Left cardiac atrium (tissue), 4 donors: Measurements from ENCODE around the gene MS4A6E. TPM values are rescaled to one million over a fixed set of nuclear protein-coding genes. Genes with fewer than 3 reads are reported as not detected.
A peak's percentile ranks its signal among the peaks of the same experiment; 100 is the strongest.
"Not testable (repeated sequence)": the region's sequence is repeated elsewhere in the genome, so short reads cannot be mapped to it uniquely, and the experiment has no call there.

Source experiments
- ATAC-seq, 2 donors: fragments of 200-7000 bp; cut with Tn5 transposase; one replicate each; pipeline ENCODE4 v1.9.1; 2020; ENCODE audit warnings: mild to moderate bottlenecking in 2 of 2, moderate library complexity in 2 of 2
- DNase-seq: peaks from one replicate; pipeline ENCODE4 v3.0.0-alpha.2; 2020
- intact Hi-C, 2 donors: fragments of 100-400 bp; cut with DNase I; formaldehyde crosslinking; loops; one replicate each; pipeline versions ENCODE4 v1.14.1 to v1.15.1; 2022 to 2023
- total RNA-seq, 2 donors: library from RNA; stranded (reverse); fragmentation: NEBNext Ultra II Directional; extraction: Animal tissue kit (Norgen Biotek cat#: 25700); gene quantifications; one replicate each; pipeline ENCODE4 v1.2.1, GENCODE V29; 2021
- donor health status: DM: no; HTN: yes; CAD: no.
- donor health status: DM: no; HTN: yes; CAD: no; lungs with severe emphysema.
- donor health status: DM: yes; HTN: yes; CAD: no.
- donor health status: Dilated cardiomyopathy.

MS4A6E gene
- total RNA-seq, 2 donors from 2014 or later, result 0.47 TPM; not detected in 1

DNA sequence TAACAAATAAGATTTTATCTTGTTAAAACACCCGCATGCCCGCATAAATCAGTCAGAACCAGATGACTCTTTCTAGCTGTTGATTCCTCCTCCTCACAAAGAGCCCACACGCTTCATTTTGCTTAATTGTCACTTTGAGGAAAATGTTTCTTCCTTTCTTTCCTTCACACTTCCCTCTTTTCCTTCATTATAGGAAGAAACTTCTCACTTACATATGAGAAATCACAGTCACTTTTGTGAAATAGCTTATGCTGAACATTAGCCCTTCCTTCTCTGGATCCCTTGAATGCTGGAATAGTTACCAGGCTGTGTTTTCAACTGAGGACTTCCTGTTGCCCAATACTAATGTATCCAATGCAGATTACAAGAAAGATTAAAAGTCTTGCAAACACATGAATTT lies 5.8 kb downstream of the MS4A6E start:
- peak in 1 of 2 donors; percentile 62 for ATAC-seq

GRCh38 chr11:60334005-60334620 lies 7.1 kb downstream of the MS4A6E start:
- DNase-seq (peak; percentile 46), ATAC-seq (peak in 1 of 2 donors; percentile 49)
- intact Hi-C loops, result no loop called here

More for the DNA sequence above, 5.8 kb downstream of the MS4A6E start:
- DNase-seq, result no peak
- intact Hi-C loops, result no loop called here

- intact Hi-C loops, result no loop called here
- DNase-seq (no peak), ATAC-seq (peak in 1 of 2 donors; percentile 27)
These were observed 9.8 kb downstream of the MS4A6E start for GRCh38 chr11:60336767-60337391.

DNA sequence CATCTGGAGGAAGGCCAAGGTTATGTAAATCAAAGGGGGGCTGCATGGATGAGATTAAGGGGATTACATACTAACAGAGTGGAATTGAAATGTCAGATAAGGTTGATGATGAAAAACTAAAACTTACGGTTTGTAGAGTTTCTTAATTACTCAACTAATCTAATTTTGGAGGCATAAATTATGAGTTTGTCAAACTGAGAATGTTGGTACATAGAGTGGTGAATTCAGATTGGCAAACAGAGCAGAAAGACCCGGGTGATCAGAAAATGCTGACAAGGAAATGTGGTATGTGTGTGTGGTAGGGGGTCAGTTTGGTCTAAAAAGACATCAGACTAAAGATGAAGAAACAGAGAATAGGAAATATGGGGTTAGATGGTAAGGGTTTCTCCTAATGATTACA lies 11.0 kb downstream of the MS4A6E start:
- no peak for DNase-seq
- no peak for ATAC-seq
- intact Hi-C loops, result no loop called here

DNA sequence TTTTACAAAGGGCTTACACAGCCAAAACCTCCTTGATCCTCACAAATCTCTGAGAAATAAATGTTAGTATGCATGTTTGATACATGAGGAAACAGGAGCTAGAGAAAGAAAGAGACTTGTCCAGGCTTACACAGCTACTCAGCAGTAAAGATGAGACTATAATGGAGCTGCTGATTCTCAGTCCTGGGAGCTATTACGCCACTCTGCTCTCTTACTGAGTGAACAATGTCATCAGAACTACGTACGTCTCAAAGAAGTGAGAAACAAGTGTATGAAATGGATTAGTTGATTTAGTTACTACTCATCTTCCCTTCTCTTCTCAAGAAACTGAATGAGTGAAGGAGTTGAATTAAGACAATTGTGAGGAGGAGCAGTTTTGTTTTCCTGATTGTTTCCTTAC lies 12.3 kb downstream of the MS4A6E start:
- intact Hi-C loops, result no loop called here
- no peak for ATAC-seq
- no peak for DNase-seq

DNA sequence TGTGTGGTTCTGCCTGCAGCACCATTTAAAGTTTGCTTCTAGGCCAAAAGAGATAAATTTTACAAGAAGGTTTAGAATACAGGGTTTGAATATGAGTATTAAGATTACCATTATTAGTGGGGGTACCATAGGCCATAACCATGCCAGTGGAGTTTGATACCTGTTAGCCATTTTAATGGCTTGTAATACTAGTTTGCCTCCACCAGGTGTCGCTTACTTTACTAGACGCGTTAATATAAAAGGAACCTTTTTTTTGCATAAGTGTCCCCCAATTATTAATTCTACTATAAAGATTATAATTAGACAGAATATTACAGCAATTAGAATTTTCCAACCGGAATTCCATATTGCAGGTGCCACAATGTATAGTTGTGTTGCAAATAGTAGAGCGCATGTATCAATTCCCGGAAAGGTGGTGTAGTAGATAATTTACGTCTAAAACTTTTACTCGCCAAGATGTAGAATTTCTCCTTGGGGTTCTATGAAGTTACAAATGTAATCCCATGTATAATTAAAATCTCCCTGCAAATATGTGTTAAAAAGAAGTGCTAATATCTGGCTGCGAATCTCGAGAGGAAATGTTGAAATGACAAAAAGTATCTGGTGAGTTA lies 16.1 kb downstream of the MS4A6E start:
- DNase-seq, result no peak
- ATAC-seq, result no peak
- intact Hi-C loops, result no loop called here

- no peak for DNase-seq
- intact Hi-C loops, result no loop called here
- no peak for ATAC-seq
These were observed 17.1 kb downstream of the MS4A6E start for GRCh38 chr11:60344146-60344545.

DNA sequence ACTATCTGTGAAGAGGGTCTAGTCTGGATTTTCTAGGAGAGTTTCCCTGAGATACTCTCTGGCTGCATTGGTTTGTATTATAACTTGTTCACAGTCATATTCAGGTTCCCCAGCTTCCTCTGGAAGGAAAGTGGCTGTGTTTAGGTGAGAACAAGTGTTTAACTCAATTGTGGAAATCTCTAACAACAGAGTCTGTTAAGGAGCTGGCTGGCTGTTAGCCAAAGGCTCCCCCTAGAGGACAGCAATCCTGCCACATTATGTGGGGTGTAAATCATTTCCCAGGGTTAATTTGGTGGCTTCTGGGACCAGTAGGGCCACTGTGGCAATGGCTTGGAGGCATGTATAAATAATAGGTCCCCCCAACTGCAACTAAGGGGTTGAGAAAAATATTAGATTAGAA lies 18.4 kb downstream of the MS4A6E start:
- no peak for ATAC-seq
- intact Hi-C loops, result no loop called here
- peak; percentile 39 for DNase-seq

DNA sequence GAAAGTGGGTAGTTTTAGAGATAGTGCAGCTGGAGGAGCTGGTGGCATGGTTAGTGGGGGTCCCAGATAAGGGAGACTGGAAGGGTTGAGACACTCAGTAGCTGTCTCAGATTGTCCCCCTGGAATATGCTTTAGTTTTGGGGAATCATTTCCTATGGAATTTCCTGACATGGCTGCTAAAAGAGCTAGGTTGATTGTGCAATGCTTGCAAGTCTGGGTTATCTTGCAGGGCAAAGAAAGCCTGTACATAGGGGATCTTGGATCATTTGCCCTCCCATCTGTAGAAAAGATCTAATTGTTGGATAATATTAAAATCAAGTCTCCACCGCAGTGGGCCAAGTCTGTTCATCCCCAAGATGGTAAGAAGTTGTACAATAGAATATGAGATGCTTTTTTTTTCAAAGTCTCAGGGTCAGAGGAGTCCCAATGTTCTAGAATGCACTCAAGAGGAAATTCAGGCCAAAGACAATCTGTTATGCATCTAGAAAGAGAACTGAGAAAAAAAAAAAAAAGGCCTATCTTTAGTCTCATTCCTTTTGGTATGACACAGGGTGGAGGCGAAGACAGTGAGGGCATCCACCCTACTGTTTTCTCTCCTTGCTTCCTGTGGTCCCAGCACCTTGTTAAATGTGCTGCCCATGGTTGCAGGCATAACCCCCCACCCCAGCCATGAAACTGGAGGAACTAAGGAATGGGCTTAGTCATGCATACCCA lies 20.2 kb downstream of the MS4A6E start:
- ATAC-seq, result no peak
- intact Hi-C loops, result no loop called here
- no peak for DNase-seq

DNA sequence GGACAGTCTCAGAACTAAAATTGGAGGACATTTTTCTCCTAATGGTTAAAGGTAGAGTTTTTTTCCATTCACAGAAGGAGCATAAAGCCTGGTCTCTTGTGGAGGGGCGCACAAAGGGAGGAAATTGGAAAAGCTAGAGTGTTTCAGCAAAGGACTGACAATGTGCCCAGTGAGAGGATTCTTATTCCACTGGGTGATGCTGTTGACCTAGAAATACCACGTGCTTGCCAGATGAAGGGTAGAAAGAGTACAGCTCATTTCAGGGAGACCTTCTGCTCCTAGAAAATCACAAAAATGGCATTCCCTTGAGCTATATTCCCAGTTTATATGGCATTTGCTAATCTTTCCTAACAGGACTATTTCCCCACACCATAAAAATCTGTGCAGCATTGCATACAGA lies 21.1 kb downstream of the MS4A6E start:
- intact Hi-C loops, result no loop called here
- ATAC-seq, result no peak
- DNase-seq, result no peak

GRCh38 chr11:60349990-60350389 lies 22.9 kb downstream of the MS4A6E start:
- intact Hi-C loops, result no loop called here
- DNase-seq (no peak), ATAC-seq (no peak)

GRCh38 chr11:60357771-60358170 lies 30.7 kb downstream of the MS4A6E start:
- DNase-seq (no peak), ATAC-seq (no peak)
- intact Hi-C loops, result no loop called here

DNA sequence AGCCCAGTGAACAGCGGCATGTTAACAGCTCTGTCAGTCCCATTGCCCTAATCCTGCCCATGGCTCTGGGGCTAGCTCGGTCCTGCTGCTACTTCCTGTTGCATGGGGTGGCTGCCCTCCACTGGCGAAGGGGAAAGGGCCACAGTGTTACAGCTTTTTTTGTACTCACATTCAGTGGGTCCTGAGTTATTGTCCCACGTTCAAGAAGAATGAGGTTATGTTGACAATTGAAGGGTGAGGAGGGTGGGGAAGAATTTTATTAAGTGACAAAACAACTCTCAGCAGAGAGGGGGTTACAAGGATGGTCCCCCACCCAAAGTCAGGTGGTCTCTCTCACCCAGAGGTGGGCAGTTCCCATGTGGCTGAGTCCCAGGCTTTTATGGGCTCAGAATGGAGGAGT lies 33.6 kb downstream of the MS4A6E start:
- ATAC-seq (no peak), DNase-seq (no peak)
- intact Hi-C loops, result loop anchor here (5.0 to 10.0 kb wide), 2 partner anchors 254 to 257 kb away; no protein-coding TSS in a partner anchor

GRCh38 chr11:60362241-60362640 lies 35.2 kb downstream of the MS4A6E start:
- ATAC-seq, result no peak
- intact Hi-C loops, result loop anchor here (5.0 to 10.0 kb wide), 2 partner anchors 253 to 255 kb away; no protein-coding TSS in a partner anchor
- DNase-seq, result no peak

DNA sequence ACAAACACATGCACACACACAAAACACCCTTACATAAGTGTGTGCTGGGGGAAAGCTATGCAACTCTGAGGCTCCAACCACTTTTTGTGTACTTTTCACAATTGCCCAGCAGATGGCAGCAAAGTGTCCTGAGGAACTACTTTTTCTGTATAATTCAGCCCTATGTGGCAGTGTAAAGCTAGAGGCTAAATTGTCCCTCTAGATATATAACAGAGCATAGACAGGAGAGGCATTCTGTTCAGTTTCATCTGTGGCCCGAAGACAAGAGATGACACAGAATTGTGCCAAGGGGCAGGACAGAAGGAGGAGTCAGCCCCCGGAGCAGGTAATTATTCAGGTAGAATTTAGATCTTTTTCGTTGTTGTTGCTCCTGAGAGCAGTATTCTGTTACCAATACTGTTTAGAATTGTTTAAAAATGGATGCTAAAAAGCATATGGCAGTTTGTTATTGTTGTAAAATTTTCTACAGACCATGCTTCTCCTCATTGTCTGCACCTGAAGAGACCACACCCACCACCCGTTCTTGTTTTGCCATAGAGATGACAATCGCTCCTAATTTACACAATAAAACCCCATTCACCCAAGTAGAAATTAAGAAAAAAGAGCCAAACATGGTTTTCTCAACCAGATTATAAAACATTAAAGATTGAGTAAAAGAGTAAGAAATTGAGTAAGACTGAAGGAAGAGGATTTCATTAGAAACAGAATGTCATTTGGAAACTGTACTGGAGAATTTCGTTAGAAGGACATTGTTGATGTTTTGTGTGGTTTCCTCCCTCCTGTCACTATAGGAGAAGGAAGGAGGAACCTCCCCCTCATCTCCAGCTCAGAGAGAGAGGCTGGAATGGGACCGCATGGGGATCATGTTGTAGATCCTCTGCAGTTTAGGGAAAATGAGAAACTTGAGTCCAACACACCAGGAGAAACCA lies 36.8 kb downstream of the MS4A6E start:
- intact Hi-C loops, result loop anchor here (5.0 to 10.0 kb wide), 2 partner anchors 251 to 253 kb away; no protein-coding TSS in a partner anchor
- DNase-seq (no peak), ATAC-seq (peak; percentile 71 to 78)

- not testable (repeated sequence) for DNase-seq, ATAC-seq
- intact Hi-C loops, result loop anchor here in 1 of 2 donors (10.0 kb wide), 1 partner anchor 248 kb away; no protein-coding TSS in a partner anchor
These were observed 39.3 kb downstream of the MS4A6E start for GRCh38 chr11:60366262-60366904.

- no peak for DNase-seq
- intact Hi-C loops, result loop anchor here in 1 of 2 donors (10.0 kb wide), 1 partner anchor 248 kb away; no protein-coding TSS in a partner anchor
- no peak for ATAC-seq
These were observed 40.0 kb downstream of the MS4A6E start for GRCh38 chr11:60367009-60367408.

GRCh38 chr11:60367896-60368295 lies 40.8 kb downstream of the MS4A6E start:
- ATAC-seq, result no peak

More at GRCh38 chr11:60367896-60368295, 40.8 kb downstream of the MS4A6E start:
- intact Hi-C loops, result loop anchor here in 1 of 2 donors (10.0 kb wide), 1 partner anchor 247 kb away; no protein-coding TSS in a partner anchor
- DNase-seq, result no peak
